IPS-NIHi11 (cell line): ENCODE results near the gene NOL7.

Experiments
- DNase-seq: peaks from one replicate; pipeline ENCODE4 v3.0.0; 2012; ENCODE audit warnings: mixed read lengths, low spot score

The NOL7 gene

GRCh38 chr6:13597073-13597472, 18.1 kb upstream of the NOL7 start:
- no peak for DNase-seq

DNA sequence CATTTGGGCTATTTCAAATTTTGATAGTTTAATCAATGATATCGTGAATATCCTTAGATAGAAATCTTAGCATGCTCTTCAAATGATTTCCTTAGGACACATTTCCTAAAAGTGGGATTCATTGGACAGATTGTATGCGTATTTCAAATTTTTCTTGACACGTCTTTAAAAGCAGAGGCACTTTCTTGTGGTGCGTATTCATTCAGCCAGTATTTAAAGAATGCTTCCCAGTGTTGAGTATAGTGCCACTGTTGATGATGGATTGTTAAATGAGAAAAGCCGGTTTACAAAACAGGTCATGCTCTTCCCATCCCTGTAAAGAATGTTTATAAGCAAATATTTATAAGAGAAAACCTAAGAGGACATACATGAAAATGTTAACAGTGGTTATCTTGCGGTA, 15.1 kb upstream of the NOL7 start:
- no peak for DNase-seq

- no peak for DNase-seq
These were observed 11.0 kb upstream of the NOL7 start for GRCh38 chr6:13604135-13604534.

DNA sequence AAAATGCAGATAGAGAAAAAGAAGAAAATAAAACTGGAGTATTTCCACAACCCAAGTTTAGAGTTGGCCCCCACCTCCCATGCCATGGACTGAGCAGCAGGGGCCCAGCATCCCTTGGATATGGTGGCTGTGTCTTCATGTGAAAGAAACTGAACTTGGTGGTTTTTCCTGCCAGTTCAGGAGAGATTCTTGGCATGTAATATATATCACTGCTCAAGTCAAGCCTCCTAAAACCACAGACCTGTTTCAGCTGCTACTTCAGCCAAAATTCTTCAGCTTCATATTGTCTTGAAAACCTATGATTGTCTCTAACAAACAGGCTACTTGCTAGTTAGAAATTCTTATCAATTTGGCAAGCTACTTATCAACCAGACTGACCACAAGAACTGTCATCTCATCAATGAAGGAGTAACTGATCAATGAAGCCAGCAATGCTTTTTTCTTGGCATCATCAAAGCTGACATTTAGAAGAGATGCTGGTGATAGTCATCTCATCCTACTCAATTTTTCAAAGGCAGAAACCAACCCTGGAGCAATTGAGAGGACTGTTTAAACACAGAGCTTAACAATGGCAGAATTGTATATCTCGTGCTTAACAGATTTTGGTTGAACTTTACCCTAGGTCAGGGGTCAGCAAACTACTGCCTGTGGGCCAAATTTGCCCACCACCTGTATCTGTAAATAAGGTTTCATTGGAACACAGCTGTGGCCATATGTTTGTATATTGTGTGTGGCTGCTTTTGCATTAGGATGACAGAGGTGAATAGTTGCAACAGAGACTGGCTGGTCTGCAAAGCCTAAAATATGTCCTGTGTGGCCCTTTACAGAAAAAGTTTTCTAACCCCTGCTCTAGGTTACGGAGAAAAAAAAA, 10.4 kb upstream of the NOL7 start:
- DNase-seq: no peak

- no peak for DNase-seq
These were observed 9.5 kb upstream of the NOL7 start for GRCh38 chr6:13605634-13606033.

- no peak for DNase-seq
These were observed 3.4 kb upstream of the NOL7 start for GRCh38 chr6:13611715-13612114.

DNA sequence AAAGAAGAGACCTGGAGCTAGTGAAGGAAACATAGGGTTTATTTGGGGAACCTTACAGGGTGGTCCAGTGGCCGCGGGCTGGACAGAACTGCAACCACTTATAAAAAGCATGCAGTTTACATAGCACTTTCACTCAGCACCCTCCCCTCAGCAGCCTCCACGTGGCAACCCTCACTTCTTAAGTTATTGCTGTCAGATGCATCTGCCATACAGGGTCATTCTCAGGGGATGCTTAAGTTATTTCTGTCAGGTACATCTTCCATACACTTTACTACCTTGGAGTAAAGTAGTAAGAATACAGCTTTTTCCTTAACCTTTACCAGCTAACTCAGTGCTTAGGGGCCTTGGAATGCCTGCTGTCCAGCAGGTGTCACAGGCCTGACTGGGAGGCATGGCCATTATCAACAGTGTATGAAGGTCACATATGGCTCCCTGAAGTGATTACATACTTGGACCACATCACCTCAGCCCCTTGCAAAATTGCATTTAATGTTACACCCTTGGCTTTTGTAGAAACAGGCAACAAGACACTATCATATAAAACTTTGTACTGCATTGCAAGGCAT, 2.0 kb upstream of the NOL7 start:
- DNase-seq: no peak

DNA sequence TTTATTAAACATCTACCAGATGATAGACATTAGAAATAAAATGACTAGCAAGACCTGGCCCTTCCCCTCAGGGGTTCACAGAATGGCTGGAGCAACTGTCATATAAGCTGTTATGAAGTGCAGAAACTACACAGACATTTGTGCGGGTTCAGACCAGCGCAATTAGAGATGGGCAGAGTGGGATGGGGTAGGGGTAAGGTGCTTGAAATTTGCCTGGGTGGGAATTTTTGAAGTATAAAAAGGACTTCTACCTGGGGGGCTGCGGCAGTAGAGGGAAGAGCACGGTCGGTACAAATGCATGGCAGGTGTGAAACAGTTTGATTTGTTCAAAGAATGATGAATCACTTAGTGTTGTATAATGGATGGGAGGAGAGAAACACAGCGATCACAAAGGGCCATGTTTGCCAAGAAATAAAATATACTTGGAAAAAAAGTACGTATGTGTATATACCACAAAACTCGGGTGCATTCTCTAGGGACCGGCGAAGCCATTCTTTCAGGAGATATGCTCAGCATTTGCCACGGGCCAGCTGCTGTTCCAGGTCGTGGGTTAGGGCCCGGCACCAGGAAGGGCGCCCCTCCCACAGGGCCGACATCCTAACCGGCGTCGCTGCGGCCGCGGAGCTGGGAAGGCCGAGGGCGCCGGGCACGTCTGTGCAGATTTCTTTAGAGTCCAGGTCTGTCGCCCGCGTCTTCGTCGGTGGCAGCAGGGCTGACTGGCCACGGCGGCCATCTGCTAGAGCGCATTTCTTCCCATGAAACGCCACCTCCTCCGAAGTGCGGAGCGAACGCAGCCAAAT, 809 bp upstream of the NOL7 start:
- DNase-seq: peak; percentile 63

- peak; percentile 31 for DNase-seq
These were observed 621 bp downstream of the NOL7 start for GRCh38 chr6:13615792-13616120.

GRCh38 chr6:13617066-13617465, 1.9 kb downstream of the NOL7 start:
- no peak for DNase-seq

GRCh38 chr6:13624871-13625288, 9.7 kb downstream of the NOL7 start:
- peak; percentile 70 for DNase-seq

DNA sequence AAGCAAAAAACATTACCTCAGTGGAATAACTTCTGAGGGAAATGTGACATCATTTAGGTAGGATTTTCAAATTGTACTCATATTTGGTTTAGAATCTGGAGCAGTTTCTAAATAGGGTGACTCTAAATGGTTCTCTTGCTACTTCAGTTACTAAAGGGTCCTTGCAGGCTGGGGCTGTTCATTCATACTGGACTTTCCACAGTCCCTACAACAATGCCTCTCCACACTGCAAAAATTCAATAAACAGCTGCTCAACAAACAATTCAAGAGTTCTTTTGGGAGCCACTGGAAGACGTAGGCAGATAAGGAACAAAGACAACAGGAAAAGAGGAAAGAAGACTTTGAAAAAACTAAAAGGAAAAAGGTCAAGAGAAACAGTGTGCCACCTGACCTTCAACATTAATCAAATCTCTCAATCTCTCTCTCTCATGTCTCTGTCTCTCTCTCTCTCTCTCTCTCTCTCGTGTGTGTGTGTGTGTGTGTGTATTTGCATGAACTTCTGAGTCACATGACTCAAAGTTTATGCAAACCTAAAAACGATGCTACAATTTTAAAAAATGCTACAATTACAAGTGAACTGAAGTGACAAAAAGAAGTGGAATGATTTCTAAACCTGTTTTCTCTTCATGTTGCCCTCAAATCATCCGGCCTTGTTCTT, 14.5 kb downstream of the NOL7 start:
- DNase-seq: no peak

DNA sequence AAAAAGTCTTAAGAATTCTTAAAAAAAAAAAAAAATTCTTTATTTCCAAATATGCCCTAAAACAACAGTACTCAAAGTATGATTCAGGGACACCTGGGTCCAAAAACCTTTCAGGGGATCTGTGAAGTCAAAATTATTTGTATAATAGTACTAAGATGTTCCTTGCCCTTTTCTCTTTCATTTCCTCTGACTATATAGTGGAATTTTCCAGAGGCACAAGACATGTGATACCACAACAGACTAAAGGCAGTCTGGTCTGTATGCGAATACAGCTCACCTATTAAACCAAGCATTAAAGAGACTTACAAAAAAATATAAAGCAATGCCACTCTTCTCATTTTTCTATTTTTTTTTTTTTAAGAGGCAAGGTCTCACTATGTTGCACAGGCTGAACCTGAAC, 15.4 kb downstream of the NOL7 start:
- no peak for DNase-seq

- DNase-seq: no peak
These were observed 18.2 kb downstream of the NOL7 start for GRCh38 chr6:13633343-13633742.

GRCh38 chr6:13635948-13636658, 21.0 kb downstream of the NOL7 start:
- peak; percentile 14 for DNase-seq

GRCh38 chr6:13638014-13638413, 22.9 kb downstream of the NOL7 start:
- DNase-seq: no peak

DNA sequence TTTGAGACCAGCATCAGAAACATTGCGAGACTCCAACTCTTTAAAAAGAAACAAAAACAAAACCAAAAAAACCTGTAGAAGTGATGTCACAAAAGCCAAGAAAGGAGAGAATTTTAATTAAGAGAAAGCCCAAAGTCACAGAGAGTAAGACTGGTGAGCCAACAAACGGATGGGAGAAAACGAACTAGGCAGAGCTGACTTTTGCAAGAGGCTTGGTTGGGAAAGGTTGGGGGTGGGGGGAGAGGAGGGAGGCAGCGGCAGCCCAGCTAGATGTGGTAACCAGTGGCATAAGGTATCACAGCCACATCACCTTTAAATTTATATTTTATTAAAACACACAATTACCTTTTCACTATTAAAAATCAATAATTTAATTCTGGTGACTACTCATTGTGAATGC, 23.5 kb downstream of the NOL7 start:
- DNase-seq: no peak

GRCh38 chr6:13641315-13641714, 26.2 kb downstream of the NOL7 start:
- DNase-seq: no peak

DNA sequence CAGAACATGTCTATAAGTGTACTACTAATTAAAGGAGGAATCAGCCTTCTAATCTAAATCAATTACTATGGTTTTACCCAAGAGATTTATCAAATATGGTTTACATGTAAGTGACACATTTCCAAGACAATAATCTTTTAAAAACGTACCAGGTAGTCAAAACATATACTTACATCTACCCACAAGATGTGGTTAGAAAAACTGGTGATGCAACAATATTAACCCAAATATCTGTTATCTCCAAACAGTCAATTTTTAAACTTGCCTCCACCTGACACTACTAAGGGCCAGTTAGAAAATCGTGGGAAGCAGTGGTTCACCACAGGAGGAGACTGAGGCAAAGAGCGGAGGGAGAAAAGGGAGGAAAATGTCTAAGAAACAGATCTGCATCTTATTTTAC, 28.0 kb downstream of the NOL7 start:
- no peak for DNase-seq

DNA sequence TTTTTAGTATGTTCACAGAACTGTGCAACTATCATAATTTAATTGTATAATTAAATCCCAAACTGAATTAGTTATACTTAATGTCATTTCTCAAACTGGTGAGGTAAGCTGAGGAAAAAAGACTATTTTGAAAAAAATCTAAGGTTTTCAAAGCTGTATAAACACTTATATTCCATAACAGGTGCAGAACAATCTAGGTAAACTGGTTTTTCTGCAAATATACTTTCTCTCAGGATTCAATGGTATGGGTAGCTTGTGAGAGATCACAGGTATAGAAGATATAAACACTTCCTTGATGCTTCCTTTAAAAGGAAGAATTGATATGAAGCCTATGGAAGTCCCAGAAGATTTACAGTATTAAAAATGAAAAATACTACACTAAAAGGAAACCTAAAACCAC, 33.7 kb downstream of the NOL7 start:
- no peak for DNase-seq

- no peak for DNase-seq
These were observed 34.3 kb downstream of the NOL7 start for GRCh38 chr6:13649393-13649792.

DNA sequence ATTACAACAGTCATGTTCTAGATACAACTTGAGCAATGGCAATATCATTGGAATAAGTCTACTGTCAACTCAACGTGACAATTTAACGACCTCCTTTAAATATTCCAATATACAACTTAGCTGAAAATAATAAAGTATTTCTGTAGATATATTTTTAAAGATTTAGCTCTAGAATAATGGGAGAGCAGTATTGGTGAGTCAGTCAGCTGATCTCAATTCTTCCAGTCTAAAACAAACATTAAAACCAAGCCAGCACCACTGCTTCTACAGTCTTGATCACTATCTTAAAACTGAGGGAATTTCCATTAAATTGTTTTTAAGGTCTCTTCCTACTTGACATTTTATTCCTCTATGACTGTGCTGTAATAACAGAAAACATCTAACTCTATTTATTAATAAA, 38.2 kb downstream of the NOL7 start:
- no peak for DNase-seq
